Measurements from ENCODE around the gene CNTNAP3B.
"Not testable (repeated sequence)": the region's sequence is repeated elsewhere in the genome, so short reads cannot be mapped to it uniquely, and the experiment has no call there.

CNTNAP3B gene

DNA sequence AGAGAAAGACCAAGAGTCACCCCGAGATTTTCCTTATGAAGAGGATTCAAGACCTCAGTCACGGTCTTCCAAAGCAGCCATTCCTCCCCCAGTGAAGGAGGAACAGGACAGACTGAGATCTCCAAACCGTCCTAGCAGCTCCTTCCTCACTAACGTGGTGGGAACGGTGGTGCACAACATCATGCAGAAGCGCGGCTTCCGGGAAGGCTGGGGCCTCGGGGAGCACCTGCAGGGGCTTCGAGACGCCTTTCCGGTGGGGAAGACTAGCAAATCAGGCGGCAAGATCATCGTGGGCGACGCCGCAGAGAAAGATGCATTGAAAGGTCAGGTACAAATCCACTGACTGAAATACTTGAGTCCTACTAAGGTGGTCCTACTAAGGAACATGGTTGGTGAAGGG is 154.3 kb downstream of the CNTNAP3B start:
- not testable (repeated sequence) for DNase-seq

DNA sequence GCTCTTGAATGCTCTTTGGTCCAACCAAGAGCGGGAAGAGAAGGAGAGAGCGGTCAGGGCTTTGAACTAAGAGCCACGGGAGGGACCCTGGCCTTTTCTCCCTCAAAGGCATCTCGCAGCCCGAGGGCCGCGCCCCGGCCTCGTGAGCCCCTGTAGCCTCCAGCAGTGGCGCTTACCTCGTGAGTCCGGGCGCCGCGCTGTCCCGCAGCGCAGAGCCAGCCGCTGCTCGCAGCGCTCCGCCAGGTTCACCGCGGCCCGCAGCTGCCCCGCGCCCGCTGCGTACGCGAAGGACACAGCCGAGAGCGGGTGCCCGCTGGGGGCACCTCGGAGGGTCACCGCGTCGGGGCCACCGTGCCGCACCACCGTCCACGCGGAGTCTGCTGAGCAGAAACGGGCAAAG is 176.2 kb downstream of the CNTNAP3B start:
- not testable (repeated sequence) for DNase-seq

DNA sequence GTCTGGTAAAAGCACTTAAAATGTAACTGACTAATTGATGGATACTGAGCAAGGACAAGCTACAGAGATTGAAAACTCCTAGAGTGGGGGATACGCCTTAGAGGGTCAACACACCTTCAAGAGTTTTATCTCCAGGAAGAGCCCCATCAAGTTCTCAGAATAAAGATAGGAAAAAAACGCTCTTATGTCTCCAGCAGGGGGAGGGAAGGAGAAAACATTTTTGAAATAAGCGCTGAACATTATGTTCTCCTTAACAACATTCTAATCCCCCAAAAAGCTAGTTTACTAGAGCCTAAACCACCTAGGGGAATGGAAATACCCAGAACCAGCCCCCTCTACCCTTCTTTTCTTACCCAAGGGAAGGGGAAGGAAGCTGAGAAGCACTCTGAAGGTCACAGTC is 187.5 kb downstream of the CNTNAP3B start:
- not testable (repeated sequence) for DNase-seq

DNA sequence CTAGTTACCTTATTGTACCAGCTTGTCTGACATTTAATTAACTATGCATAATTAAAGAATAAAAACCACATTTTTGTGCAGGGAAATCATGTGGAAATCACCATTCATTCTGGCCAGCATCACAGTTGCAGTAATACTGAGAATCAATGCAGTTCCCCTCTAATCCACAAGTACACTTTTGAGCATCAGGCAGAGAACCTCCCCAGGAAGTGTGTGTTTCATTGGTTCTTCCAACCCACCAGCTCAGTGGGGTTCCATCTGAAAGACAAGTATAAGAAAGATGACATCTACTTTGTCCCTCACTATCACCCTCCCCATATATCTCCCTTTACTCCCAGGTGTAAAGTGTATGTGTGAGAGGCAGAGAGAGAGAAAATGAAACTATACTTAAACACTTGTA is 191.1 kb downstream of the CNTNAP3B start:
- DNase-seq, result not testable (repeated sequence)

DNA sequence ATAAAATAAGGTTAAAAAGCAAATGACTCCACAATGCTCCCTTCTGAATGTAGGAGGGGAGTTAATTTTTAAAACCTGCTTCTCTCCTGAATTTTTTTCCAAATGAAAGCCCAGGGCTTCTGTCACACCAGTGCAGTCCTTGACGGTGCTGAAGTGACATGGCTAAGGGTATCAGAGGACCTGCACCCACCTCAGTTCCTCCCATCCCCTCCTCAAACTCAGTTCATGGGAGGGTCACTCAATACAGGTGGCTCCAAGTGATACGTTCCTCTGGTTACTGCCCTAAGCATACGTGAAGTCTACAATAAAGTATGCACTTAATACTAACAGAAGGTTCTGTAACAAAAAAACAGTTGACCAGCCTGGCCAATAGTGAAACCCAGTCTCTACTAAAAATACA is 193.5 kb downstream of the CNTNAP3B start:
- not testable (repeated sequence) for DNase-seq

DNA sequence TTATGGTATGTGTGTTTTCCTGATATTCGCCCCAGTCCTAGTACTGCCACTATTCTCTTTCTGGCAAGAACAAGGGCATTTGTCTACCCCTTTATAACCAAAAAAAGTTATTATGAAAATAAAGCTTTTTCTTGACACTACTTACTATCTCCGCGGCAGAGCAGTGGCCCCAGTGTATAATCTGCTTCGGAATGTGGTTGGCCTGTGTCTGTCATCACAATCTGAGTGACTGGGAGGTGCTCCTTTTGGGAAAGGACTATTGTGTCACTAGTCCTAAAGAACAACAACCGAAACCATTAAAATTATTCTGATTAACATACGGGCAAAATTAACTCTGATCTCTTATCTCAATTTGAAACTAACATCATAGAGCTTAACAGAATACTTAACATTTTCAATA is 200.1 kb downstream of the CNTNAP3B start:
- DNase-seq, result not testable (repeated sequence)

DNA sequence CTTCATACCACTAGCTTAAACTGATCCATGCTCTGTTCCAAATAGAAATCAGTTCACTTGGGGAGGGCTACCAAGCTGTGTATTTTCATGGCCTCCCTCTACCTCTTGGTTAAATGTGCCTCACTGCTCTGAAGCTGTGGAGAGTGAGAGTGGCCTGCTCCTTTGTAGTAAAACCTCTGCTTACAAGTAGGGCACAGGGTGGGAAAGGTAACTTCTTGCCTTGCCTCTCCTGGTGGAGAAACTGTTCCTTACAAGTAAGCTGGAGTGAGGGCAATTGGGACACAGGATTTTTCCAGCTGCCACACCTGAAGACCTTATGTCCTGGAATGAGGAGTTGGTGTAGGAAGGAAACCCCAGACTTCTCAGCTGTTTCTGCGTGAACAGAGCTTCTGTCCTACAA is 211.9 kb downstream of the CNTNAP3B start:
- DNase-seq, result not testable (repeated sequence)

DNA sequence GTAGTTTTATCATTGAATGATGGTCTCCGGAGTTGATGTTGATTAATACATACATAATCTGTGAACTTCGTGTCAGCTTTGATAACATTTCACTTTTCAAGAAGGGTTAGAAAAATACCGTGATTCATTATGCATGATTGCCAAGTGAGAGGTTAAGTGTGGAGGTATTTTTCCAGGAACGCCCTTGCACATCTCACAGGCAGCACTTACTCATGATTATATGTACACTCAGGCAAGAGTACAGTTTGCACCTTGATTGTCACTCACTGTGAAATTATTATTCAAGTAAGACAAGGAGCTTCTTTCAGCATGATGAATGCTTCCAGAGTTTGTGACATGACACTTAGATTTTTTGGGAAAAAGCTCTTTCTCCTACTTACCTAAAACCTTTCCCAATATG is 223.7 kb downstream of the CNTNAP3B start:
- DNase-seq, result not testable (repeated sequence)

DNA sequence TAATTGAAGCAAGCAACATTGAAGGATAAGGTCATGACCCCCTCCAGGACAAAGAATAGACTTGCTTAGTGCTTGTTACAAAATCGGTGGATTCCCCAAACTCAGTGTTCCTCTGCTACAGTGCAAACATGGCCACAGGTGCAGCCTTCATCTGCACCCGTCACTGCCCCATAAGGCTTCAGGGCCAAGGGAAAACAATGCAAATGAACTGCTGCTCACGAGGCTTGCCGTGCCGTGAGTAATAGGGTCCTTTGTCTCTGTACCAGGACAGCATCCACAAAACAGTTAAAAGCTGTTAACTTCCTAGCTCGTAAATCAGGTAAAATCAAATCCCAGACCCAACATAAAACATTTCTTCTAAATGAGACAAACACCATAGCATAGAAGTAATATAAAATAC is 226.5 kb downstream of the CNTNAP3B start:
- not testable (repeated sequence) for DNase-seq

DNA sequence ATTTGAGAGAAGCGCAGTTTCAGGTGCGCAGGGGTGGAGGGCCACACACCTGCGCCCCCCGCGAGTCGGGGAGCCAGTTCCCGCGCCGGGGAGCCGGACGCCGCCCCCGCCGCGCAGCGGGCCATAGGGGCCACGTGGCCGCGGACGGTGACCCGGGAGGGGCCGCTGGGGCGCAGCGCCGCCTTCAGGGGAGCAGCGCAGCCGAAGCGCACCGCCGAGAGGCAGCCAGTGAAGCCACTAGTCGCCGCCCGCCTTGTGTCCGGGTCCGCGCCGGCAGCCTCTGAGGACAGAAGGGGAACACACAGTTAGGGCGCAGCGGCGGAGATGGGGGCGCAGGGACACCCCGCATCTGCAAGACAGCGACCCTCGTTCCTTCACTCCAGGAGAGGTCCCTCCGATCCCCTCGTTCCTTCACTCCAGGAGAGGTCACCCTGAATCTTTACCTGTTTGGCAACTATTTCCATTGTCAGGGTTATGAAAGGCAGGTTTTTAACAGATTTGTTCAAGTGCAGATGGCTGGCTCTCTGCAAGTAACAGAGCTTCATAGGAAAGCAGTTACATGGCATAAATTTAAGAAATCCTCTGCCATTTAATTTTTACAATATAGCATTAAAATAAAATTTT is 230.4 kb downstream of the CNTNAP3B start:
- not testable (repeated sequence) for DNase-seq

DNA sequence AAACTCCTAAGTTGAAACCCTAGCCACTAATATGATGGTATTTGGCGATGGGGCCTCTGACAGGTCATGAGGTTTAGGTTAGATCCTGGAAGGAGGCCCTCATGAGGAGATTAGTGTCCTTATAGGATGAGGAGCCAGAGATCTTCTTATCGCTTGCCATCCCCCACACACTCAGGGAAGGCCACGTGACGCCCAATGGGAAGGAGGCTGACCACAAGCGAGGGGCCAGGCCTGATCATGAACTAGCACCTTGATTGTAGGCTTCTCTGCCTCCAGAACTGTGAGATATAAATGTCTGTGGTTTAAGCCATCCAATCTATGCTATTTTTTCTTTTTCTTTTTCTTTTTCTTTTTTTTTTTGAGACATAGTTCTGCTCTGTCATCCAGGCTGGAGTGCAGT is 254.7 kb downstream of the CNTNAP3B start:
- not testable (repeated sequence) for DNase-seq

DNA sequence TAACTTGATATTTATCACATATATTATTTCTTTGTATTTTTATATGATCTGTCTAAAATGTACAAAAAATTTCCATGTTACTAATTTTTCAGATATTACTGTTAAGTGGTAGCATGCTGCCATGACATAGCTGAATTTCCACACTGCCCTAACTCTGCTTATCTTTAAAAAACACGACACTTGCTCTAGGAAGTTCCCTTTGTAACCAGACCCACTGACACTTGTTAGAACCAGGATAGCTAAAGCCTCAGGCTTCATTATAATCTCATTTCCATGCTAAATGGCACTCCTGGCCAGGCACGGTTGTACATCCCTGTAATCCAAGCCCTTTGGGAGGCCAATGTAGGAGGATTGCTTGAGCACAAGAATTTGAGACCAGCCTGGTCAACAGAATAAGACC is 273.8 kb downstream of the CNTNAP3B start:
- not testable (repeated sequence) for DNase-seq

DNA sequence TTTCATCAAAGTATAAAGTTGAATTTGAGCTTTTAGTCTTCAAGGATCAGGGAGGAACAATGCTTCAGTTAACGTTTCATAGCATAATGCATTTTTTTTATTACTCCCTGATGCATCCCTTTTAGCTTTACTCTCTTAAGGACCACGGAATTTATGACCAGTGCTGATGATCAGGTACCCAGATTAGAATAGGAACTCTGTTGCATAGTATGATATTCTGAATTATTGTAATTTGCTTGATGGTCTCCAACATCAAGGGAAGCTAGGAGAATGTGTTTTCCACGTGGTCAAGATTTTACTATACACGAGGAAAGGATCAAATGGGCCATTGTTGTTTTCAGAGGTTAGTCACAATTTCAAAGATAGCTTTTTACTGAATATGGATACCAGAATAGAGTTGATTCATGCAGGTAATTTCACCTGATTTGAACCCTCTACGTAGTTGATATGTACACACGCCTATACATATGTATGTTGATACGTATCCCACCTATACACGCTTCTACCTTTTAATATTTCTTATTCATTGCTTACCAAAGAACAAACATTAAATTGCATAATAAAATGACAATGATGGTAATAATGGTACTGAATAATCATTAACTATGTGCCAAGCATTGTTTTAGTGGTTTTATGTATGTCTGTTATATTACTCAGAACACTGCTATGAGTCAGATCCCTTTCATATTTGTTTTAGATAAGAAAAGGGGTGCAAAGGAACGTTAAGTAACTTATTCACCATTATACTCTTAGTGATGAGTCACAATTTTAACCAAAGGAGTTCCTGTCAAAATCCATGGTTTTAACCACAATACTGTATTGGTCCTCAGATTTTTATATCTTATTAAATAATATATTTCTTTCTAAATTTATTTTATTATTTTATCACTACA is 277.1 kb downstream of the CNTNAP3B start:
- DNase-seq, result not testable (repeated sequence)

DNA sequence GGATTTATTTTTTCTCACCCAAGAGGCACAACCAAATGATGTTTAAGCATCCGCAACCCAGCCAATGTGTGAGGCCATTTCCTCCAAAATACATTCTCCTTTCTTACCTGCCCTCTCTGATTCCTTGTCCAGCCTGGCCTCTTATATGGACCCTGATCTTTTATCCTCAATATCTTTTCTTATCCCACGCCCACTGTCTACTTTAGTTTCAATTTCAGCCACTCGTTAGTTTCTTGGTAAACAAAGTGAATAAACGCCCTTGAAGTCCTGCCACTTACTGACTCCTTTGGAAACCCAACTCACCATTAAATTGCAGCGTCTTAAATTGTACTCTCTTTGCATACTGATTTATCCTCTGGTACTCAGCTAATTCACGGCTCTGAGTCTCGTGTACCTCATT is 281.4 kb downstream of the CNTNAP3B start:
- not testable (repeated sequence) for DNase-seq
